GM21825 (cell line): Measurements from ENCODE around the gene MRPL27.
A peak's percentile ranks its signal among the peaks of the same experiment; 100 is the strongest.
"Not testable (repeated sequence)": the region's sequence is repeated elsewhere in the genome, so short reads cannot be mapped to it uniquely, and the experiment has no call there.

ENCODE experiments used
- ATAC-seq: cut with Tn5 transposase; IDR thresholded peaks from one replicate; pipeline ENCODE4 v1.9.1; 2021; ENCODE audit warnings: mild to moderate bottlenecking, moderate library complexity; ENCODE audit not compliant: unreplicated experiment

The MRPL27 gene

DNA sequence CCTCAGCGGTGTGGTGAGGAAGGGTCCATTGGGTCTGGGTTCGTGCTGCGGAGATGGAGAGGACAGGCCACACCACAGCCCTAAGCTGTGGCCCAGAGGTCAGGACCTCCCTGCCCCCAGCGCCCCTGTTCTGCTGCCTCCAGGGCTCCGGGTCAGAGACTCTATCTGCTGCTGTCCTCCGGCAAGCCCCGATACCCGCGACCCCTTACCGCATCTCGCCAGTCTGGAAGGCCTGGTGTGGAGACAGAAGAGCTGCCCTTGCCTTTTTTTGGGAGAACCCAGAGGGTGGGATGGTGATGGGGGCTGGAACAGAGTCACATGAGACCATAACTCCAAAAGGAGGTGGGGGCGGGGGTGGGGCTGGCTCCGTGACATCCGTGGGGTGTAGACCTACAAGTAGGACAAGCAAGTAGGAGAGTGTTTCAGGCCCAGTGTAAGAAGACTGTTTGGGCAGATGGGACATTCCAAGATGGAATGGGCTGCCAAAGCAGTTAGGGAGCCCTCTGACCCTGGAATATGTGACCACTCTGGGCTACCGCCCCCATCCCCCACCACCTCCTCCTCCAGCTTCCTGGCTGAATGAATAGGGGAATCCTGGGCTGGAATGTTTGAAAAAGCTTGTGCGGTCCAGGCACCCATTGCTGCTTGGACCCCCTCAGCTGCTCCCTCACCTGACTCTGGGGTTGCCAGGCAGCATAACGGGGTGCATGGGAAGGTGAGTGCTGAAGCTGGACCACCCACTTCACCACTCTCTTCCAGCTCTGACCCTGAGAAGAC is 25.7 kb downstream of the MRPL27 start:
- ATAC-seq: no peak

DNA sequence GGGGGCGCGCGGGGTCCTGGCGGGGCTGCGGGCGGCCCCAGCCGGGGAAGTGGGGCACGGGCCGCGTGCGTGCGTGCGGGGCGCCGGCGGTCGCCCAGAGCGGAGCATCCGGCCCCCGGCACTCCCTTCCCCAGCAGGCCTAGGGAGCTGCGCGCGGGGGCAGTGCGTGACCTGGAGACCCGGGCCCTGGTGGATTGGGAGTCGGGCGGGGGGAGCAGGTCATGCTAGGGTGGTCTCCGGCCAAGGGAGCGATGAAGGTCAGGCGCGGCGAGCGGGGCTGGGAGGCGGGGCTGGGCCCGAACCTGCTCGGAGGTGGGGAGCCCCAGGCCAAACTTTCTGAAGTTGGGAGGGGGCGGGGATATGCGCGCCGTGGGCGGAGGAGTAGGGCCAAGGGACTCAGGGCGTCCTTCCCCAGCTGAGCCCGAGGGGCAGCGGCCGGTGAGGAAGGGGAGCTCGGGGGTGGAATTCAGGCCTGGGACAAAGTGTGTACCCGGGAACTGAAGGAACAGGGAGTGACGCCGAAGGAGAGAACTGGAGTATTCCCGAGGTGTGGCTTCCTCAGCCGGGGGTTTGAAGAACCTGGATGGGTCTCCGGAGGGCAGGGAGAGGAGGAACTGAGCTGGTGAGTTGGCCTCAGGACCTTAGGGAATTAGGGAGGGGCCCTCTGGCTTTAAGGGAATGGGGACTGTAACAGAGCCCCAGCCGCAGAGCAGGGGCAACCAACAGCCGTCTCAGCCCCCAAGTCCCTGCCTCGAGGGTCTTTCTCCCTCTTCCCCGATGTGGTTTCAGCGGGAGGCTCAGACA is 26.5 kb downstream of the MRPL27 start:
- ATAC-seq: peak; percentile 36

DNA sequence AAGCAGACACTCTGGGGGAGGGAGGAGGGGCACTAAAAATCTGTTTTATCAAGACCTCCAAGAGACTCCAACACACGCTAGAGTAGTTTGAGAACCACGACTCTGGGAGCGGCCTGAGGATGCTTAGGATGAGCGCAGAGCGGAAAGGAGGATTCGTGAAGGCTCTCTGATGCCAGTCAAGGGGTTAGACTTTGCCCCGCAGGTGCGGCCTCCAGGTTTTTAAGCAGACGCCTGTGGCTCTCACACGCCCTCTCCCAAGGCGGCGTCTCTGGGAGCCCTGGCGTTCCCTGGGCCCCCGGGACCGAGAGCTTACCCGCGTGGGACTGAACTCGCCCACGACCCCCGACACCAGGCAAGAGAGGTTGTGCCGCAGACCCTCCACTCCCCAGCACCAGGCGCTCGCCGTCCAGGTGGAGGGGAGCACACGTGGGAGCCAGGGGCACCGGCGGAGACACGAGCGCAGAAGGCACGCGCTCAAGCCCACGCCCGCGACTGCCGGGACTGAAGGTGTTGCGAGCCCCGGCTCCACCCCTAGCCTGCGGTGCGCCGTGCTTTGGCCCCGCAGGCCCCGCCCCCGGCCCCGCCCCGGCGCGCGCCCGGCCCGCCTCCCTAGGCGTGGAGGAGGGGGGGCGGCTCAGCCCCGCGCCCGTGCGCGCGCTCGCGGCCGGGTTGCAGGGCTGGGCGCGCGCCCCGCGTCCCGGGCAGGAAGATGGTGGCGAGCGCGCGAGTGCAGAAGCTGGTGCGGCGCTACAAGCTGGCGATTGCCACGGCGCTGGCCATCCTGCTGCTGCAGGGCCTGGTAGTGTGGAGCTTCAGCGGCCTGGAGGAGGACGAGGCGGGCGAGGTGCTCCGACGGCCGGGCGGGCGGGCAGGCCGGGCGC is 27.3 kb downstream of the MRPL27 start, which contains the start of gene XYLT2:
Gene XYLT2 (plus strand): TSS at position 695 of the 881 bp plus-strand sequence. CDS start 15 bp downstream, at position 710.
- peak; percentile 83 for ATAC-seq

DNA sequence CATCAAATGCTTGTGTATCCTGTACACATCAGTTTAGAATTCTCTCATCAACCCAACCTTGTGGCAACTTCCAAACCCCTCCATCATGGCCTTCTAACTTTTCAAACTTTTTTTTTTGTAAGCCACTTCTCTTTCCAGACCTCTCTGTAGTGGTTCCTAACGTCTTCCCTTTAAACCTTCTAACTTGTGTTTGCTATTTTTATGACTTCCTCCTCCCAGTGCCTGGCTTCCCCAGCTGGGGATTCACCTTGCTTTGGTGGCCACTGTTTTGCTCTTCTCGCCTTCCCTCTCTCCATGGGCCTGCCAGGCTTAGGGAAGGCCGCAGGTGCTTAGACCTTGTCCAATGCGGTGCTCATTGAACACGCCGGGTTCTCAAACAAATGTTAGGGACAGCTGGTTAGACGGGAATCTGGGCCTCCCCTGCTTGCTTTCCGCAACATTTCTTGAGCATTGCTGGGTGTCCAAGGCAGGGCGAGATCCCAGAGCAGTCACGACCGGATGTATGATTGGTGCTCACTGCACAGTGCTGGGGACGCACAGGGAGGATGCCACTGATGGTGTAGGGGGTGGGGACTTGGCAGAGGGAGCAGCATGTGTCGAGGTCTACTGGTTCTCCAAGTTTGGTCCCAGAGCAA is 28.1 kb downstream of the MRPL27 start:
- no peak for ATAC-seq

DNA sequence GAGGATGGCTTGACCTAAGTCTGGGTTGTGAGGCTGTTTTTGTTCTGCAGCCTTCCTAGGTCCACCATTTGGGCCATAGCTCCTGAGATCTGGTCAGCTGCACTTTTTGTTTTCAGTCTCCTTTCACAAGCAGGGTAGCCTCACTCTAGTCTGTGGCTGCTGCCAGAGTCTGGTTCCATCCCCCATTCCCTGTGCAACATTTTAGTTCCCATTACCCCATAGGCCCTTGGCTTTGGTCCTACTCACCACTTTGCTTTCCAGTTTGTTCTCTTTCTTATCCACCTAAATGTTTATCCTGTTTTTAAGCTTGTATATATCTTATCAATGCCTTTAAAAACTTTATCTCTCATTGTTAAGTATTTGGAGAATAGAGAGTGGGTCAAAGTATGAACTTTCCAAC is 33.6 kb downstream of the MRPL27 start:
- ATAC-seq: no peak

DNA sequence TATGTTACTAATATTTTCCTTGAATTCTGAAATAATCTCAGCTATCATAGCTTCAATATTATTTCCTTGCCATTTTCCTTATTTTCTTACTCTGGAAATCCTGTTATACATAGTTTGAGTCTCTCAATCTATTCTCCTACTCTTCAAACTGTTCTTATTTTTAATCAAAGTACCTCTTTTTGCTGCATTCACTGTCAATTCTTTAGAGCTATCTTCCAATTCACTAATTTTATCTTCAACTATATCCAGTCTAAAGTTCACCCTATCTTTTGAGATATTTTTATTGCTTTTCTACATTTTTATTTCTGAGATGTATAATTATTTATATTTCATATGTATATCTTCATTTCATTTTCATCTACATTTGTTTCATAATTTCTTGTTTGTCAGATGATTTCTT is 34.3 kb downstream of the MRPL27 start:
- ATAC-seq: no peak

DNA sequence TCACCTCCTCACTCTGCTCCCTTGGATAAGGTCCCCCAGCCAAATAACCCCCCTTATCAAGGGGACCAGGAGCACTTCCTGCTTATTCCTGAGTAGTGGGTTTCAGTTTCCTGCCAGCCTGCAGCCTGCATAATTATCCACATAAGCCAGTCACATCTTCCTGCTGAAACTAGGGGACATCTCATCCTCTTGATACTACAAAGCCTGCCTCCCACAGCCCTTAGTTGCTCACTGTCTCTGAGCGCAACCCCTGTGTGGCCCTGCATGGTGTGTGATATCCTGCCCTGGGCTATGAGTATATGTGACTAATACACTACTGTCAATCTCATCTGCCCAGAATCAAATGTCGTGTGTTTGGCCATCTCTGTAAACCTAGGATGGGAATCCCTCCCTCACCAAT is 35.0 kb downstream of the MRPL27 start:
- ATAC-seq: no peak

DNA sequence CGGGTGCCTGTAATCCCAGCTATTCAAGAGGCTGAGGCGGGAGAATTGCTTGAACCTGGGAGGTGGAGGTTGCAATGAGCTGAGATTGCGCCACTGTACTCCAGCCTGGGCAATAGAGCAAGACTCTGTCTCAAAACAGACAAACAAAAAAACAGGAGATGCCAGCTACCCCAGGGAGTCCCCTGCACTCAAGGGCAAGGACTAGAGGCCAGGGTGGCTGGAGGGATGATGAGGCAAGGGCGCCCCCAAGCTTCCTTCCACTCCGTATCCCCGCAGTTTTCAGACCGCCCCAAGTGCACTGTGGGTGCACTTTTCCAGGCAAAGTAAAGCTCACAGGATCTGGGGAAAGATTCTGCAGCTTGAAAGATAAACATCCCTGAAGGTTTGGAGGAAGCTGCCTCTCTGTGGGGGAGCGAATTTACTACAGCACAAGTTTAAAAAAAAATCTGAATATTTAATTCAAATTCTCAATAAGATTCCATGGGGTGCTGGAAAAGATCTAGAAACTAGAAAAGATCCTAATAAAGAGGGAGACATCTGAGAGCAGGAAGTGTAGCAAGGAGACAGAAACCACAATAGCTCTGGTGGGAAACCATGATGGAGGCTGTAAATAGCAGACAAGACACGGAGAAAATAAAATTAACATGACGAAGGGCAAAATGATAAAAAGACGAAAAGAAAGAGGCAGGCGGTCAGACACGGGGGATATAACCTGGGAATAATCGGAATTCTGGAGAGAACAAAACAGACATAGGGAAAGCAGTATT is 39.5 kb downstream of the MRPL27 start:
- ATAC-seq: not testable (repeated sequence)

DNA sequence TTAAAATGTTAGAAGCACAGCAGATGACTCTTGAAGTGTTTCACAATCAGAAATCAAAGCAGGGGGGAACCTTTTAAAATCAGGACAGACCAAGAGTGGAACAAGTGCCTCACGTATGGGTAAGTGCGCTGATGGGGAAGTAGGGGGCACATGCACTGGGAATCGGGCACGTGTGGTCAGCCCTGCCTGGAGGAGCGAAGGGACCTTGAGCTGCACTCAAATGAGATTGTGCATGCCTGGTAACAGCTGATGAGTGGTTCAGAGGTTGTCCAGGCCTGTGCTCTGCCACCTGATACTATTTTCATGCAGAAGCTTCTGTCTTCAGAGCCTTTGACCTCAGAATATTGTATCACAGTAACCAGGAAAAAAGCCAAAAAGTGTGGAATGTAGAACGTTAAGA is 40.8 kb downstream of the MRPL27 start:
- no peak for ATAC-seq

DNA sequence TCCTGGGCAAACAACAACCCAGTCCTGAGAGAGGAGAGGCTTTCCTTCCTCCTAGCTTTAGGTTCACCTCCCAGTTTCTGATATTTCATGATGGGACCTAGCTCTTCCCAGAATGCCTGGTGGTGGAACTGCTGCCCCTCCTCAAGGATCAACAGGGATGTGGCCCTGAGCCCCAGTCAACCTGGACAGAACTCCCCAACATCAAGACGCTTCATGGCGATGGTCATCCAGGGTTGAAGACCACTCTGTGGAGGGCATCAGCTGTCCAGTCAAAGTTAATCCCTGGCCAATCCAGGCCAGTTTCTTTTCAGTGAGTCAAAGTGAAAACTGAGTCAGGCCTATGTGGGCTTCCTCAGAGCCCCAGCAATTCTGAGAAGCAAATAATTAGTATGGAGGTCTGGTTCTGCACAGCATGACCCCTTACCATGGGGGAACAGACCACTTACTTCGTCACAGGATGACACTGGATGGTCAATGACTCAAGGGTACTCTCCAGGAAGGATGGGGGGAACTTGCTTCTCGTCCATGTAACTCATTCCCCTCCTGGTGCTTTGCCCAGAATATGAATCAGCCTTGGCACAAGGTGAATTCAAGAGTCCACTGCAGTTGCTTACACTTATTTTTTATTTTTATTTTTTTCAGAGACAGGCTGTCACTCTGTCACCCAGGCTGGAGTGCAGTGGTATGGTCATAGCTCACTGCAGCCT is 41.7 kb downstream of the MRPL27 start:
- ATAC-seq: no peak

DNA sequence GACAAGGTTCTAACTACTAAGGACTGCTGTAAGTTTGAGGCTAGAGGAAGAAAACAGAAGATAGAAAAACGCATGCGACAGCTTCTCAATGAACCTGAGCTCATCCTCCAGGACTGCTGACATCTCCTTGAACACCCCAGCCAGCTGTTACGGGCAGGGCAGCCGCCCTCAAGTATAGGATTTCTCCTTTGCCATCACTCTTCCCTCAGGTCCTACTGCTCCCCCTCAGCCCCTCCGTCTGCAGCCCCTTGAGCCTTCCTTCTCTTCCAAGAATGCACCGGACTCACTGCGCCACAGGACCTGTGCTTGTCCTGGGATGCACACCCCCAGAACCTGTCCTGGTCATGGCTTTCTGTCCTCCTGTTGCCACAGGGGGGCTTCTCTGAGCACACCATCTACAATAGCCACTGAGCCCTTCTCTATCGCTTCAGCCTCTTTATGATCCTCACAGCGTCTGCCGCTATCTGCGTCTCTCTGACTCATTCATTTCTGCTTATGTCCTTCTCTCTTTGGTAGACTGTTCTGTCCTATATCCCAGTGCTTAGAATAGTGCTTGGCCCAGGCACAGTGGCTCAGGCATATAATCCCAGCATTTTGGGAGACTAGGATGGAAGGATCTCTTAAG is 42.7 kb downstream of the MRPL27 start:
- no peak for ATAC-seq

DNA sequence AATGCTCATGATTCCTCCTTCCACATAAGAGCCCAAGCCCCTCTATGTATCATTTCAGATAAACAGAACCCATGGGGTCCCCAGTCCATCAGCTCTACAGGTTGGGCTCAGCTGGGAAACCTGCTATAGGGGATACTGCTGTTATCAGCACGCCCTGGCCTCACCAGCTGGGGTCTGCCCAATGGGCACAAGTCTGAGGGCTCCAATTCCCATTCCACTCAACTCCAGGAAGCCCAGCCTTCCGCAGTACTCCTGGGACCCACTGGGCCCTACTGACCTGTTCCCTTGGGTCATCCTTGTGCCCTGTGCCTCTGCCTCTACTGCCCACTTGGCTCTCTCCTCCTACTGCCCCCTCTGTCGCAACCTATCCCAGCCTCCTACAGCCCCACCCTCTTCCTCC is 43.3 kb downstream of the MRPL27 start:
- ATAC-seq: no peak

DNA sequence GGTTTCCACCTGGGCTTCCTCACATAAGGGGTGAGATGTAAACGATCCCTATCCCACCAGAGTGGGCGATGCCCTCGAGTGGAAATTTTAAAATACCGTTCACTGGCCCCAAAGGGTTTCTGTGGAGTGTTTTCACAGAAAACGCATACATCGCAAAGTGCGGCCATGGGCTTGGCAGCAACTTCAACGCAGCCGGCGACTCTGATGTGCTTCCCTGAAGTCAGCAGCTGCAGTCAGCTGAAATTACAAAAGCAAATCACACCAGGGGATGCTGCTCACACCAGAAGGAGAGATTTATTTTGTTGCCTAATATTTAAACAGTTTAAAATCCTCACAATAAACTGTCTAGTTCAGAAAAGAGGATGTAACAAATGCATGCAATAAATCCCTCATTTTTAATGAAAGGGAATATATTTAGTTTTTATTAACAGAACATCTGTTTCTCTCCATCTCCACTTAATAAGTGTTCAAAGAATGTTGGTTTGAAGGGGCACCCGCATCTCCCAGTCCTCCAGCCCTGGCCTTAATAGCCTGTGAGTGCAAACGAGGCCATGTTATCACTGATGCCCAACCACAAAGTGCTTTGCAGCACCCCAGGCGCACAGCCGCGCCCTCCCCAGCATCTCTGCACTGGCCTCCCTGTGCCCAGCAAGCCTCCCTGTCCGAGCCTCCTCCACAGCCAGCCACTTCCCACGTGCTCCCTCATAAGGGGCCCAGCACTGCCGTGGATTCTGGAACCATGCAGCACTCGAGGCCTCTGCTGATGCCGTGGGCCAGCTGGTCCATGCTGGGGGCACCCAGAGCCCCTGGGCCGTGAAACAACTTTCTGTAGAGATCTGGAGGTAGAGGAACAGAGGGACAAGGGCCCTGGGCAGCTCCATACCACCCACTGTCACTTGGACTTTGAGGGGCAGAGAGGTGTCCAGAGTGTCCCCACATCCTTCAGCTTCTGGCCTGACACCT is 44.3 kb downstream of the MRPL27 start:
- no peak for ATAC-seq

DNA sequence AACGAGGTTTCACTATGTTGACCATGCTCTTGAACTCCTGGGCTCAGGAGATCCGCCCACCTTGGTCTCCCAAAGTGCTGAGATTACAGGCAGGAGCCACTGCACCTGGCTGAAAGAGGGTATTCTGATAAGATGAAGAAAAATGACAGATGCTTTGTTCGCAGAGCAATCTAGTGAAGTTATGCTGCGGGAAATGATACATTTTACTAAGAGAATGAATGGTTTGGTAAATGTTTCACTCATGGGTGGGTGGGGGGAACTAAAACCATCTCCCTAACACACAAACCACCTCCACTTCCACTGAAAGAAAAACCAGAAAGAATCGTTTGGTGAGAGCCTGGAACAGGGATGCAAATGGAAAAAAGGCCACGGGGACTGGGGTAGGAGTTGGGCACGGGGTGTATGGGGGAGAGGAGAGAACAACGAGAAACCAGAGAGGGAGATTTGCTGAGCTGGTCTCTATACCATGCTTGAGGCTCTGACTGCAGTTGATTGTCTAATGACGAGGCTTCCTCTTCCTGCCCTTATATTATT is 46.1 kb downstream of the MRPL27 start:
- ATAC-seq: no peak

DNA sequence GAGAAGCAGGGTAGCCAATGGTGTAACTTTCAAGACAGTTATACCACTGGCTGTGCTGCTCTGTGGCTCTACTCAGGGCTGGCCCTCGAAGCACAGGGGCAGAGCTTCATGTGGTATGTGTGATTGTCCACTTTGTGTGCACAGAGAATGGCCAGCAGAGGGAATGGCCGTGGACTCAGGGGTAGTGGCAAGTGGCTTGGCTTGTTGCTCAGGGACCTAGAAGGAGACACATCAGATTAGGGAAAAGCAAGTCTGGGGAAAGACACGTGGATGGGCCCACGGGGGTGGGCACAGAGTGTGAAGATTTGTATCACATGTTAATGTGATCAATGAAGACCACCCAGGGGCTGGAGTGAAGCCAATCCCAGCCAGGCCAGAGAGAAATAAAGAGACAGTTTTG is 47.1 kb downstream of the MRPL27 start:
- ATAC-seq: no peak

DNA sequence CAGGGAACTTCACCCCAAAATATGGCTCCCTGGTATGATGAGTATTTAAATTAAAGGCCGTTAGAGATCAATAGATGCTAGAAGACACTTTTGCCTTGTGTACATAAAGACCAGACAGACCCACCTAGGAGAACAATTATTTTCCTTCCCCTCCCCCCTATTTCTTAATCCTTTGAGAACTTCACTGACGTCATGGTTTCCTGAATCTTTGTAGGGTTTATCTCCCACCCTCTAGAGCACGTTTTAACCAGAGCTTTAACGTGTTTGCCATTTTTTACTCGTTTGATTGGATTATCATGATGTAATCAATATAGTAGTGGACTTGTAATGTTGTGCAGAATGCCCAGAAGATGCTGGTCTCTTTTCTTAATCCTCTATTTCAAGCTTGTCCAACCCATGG is 49.9 kb downstream of the MRPL27 start:
- ATAC-seq: no peak

DNA sequence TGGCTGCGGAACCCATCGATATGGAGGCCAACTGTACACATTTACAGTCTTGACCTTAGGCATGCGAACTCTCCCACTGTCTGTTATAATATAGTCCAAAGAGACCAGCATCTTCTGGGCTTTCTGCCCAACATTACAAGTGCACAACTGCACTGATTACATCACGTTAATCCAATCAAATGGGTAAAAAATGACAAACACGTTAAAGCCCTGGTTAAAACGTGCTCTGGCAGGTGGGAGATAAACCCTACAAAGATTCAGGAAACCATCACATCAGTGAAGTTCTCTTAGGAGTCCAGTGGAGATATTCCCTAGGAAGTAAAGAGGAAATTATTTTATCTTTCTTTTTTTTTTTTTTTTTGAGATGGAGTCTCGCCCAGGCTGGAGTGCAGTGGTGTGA is 50.7 kb downstream of the MRPL27 start:
- ATAC-seq: no peak
